SK-N-MC (cell line): ENCODE measurements around the gene RPA1.

Experiments used
- DNase-seq: peaks from one replicate; pipeline ENCODE4 v3.0.0-alpha.2; 2011; ENCODE audit warnings: low read depth, low spot score
- H3K27ac ChIP-seq: fragments of 200-600 bp; sonication (generic); 2 replicates; pipeline ENCODE4 v1.5.1; 2016; ENCODE audit warnings: mixed run types
- H3K36me3 ChIP-seq: fragments of 200-600 bp; sonication (generic); 2 replicates; pipeline ENCODE4 v1.6.1; 2017; ENCODE audit warnings: antibody characterized with exemption, low read length, mixed read lengths; ENCODE audit not compliant: insufficient read depth
- H3K4me3 ChIP-seq: fragments of 200-600 bp; sonication (generic); 2 replicates; pipeline ENCODE4 v1.5.1; 2016
- H3K9ac ChIP-seq: fragments of 200-600 bp; sonication (generic); 2 replicates; pipeline ENCODE4 v1.8.0; 2017; ENCODE audit warnings: mixed run types, mixed read lengths; ENCODE audit not compliant: insufficient read length
- H3K9me3 ChIP-seq: fragments of 200-600 bp; sonication (generic); 2 replicates; pipeline ENCODE4 v1.6.1; 2017; ENCODE audit warnings: low read depth, mild to moderate bottlenecking, antibody characterized with exemption, low read length, moderate library complexity, mixed read lengths
- EZH2 ChIP-seq: fragments of 200-600 bp; sonication (generic); IDR thresholded peaks from one replicate; pipeline ENCODE4 v1.6.1; 2017; ENCODE audit warnings: antibody characterized with exemption
- FOXP2 ChIP-seq: optimal IDR thresholded peaks from 2 replicates; pipeline ENCODE3; 2011; ENCODE audit warnings: mild to moderate bottlenecking, moderate library complexity; ENCODE audit not compliant: insufficient read depth; ENCODE audit errors: extremely low read length, control extremely low read depth
- POLR2AphosphoS5 ChIP-seq: IDR thresholded peaks from 2 replicates; pipeline ENCODE4 v1.6.1; 2012; ENCODE audit warnings: mild to moderate bottlenecking, low read depth, low read length, borderline replicate concordance

The RPA1 gene

GRCh38 chr17:1829592-1830257 is at the start of gene RPA1, which contains the start of gene SMYD4:
Gene RPA1, plus strand, starts transcription at chr17:1830005. Its CDS starts 89 bp downstream, at chr17:1830094.
Gene SMYD4, minus strand, starts transcription at chr17:1829902. Its CDS starts 1,908 bp downstream, at chr17:1827994.
- peak within 1 kb of the TSS; percentile 71; the same call in 1 of the 2 replicates for H3K27ac ChIP-seq
- H3K4me3 ChIP-seq = peak within 1 kb of the TSS; percentile 99
- H3K36me3 ChIP-seq = peaks cover 33% of the 10 kb centered on the region
- no peak for TF ChIP-seq FOXP2
- TF ChIP-seq POLR2AphosphoS5 = peak; percentile 73; the same call in 1 of the 2 replicates
- DNase-seq = peak; percentile 12
- H3K9me3 ChIP-seq = no peaks in the 10 kb centered on the region
- H3K9ac ChIP-seq = peak within 1 kb of the TSS; percentile 94

- Histone ChIP-seq H3K9ac (no peak overlapping the region), H3K4me3 (no peak overlapping the region), H3K9me3 (no peaks in the 10 kb centered on the region), H3K27ac (no peak overlapping the region), H3K36me3 (peaks cover 71% of the 10 kb centered on the region)
- no peak for DNase-seq
- TF ChIP-seq FOXP2 = no peak
- no peak for TF ChIP-seq POLR2AphosphoS5
- no peak for TF ChIP-seq EZH2
Measured at GRCh38 chr17:1782171-1782567, 47.6 kb upstream of the RPA1 start.

GRCh38 chr17:1783271-1783670 is 46.5 kb upstream of the RPA1 start:
- Histone ChIP-seq H3K4me3 (no peak overlapping the region), H3K9me3 (no peaks in the 10 kb centered on the region), H3K36me3 (peaks cover 68% of the 10 kb centered on the region), H3K27ac (no peak overlapping the region), H3K9ac (peak overlapping the region; percentile 12)
- no peak for TF ChIP-seq POLR2AphosphoS5
- no peak for TF ChIP-seq FOXP2
- no peak for TF ChIP-seq EZH2
- DNase-seq = no peak

- Histone ChIP-seq H3K9ac (no peak overlapping the region), H3K4me3 (no peak overlapping the region), H3K36me3 (peaks cover 67% of the 10 kb centered on the region), H3K27ac (no peak overlapping the region), H3K9me3 (no peaks in the 10 kb centered on the region)
- no peak for DNase-seq
- TF ChIP-seq EZH2 (no peak), POLR2AphosphoS5 (no peak), FOXP2 (no peak)
Measured at GRCh38 chr17:1783834-1784611, 45.8 kb upstream of the RPA1 start.

- Histone ChIP-seq H3K4me3 (no peak overlapping the region), H3K27ac (no peak overlapping the region), H3K9ac (no peak overlapping the region), H3K9me3 (no peaks in the 10 kb centered on the region), H3K36me3 (peaks cover 67% of the 10 kb centered on the region)
- TF ChIP-seq FOXP2 = no peak
- TF ChIP-seq POLR2AphosphoS5 = no peak
- TF ChIP-seq EZH2 = no peak
- no peak for DNase-seq
Measured at GRCh38 chr17:1785930-1786329, 43.9 kb upstream of the RPA1 start.

- H3K9me3 ChIP-seq = no peaks in the 10 kb centered on the region
- H3K27ac ChIP-seq = no peak overlapping the region
- no peak overlapping the region for H3K9ac ChIP-seq
- TF ChIP-seq FOXP2 = no peak
- no peak for TF ChIP-seq EZH2
- no peak for TF ChIP-seq POLR2AphosphoS5
- DNase-seq = no peak
- peaks cover 59% of the 10 kb centered on the region for H3K36me3 ChIP-seq
- no peak overlapping the region for H3K4me3 ChIP-seq
Measured at GRCh38 chr17:1786708-1787107, 43.1 kb upstream of the RPA1 start.

- no peak overlapping the region for H3K9ac ChIP-seq
- no peak for DNase-seq
- no peak overlapping the region for H3K27ac ChIP-seq
- H3K4me3 ChIP-seq = no peak overlapping the region
- peaks cover 52% of the 10 kb centered on the region for H3K36me3 ChIP-seq
- TF ChIP-seq FOXP2 (no peak), POLR2AphosphoS5 (no peak), EZH2 (no peak)
- H3K9me3 ChIP-seq = no peaks in the 10 kb centered on the region
Measured at GRCh38 chr17:1787301-1787902, 42.4 kb upstream of the RPA1 start.

- DNase-seq = no peak
- TF ChIP-seq EZH2 (no peak), FOXP2 (no peak), POLR2AphosphoS5 (no peak)
- Histone ChIP-seq H3K27ac (peak overlapping the region; percentile 49; the same call in 1 of the 2 replicates), H3K4me3 (no peak overlapping the region), H3K36me3 (peaks cover 34% of the 10 kb centered on the region), H3K9me3 (no peaks in the 10 kb centered on the region), H3K9ac (no peak overlapping the region)
Measured at GRCh38 chr17:1789936-1790335, 39.9 kb upstream of the RPA1 start.
